Measurements from ENCODE around the gene LDHD.

- TF ChIP-seq CTCF (IDR thresholded peaks at IDR 0.05), result no peak
- TF ChIP-seq POLR2A (IDR thresholded peaks at IDR 0.05), result no peak
These were observed 1.4 kb downstream of the LDHD start for GRCh38 chr16:75114946-75115825.
